HepG2 (cell line): ENCODE measurements around the gene ACACA.

Experiments used
- AGO1 ChIP-seq: fragments of 200-400 bp; formaldehyde crosslinking; IDR thresholded peaks from 2 replicates; pipeline ENCODE4 v1.6.1; 2017; ENCODE audit warnings: mild to moderate bottlenecking, low read depth, low read length, moderate library complexity; ENCODE audit not compliant: poor library complexity, severe bottlenecking
- ATF1 ChIP-seq: IDR thresholded peaks from 2 replicates; pipeline ENCODE4 v1.6.1; 2016; ENCODE audit warnings: mild to moderate bottlenecking, control low read depth
- CBFB ChIP-seq: sonication (generic); formaldehyde crosslinking; IDR thresholded peaks from 2 replicates; pipeline ENCODE4 v1.4.0; 2020; ENCODE audit warnings: missing genetic modification reagents
- CTCF ChIP-seq: sonication (generic); formaldehyde crosslinking; IDR thresholded peaks from 2 replicates; pipeline ENCODE4 v1.5.0; 2020; ENCODE audit warnings: mild to moderate bottlenecking, missing genetic modification reagents, moderate library complexity
- EP300 ChIP-seq, 3 experiments: sonication (generic) in 1 of 3; formaldehyde crosslinking in 1 of 3; IDR thresholded peaks; 2 replicates each; pipeline versions ENCODE4 v1.5.1 to v1.6.1; 2011 to 2020; ENCODE audit warnings: low read depth in 2 of 3, low read length in 2 of 3, borderline replicate concordance in 1 of 3, improper control_type of control experiment in 1 of 3, mild to moderate bottlenecking in 1 of 3, missing genetic modification reagents in 1 of 3, moderate library complexity in 1 of 3
- NFE2L2 ChIP-seq: fragments of 150-350 bp; IDR thresholded peaks from 2 replicates; pipeline ENCODE4 v1.6.1; 2014; ENCODE audit warnings: low read length
- RNF219 ChIP-seq: sonication (generic); formaldehyde crosslinking; IDR thresholded peaks from 2 replicates; pipeline ENCODE4 v1.5.0; 2020; ENCODE audit warnings: mild to moderate bottlenecking, missing genetic modification reagents
- TRIM24 ChIP-seq: sonication (generic); formaldehyde crosslinking; IDR thresholded peaks from 2 replicates; pipeline ENCODE4 v1.8.0; 2022; ENCODE audit warnings: mild to moderate bottlenecking, missing genetic modification reagents
- YY1 ChIP-seq: IDR thresholded peaks from 2 replicates; pipeline ENCODE4 v1.6.1; 2011; ENCODE audit warnings: low read length, low read depth, moderate library complexity, mild to moderate bottlenecking; ENCODE audit not compliant: insufficient read depth, insufficient replicate concordance
- ZFP36L2 ChIP-seq: sonication (generic); formaldehyde crosslinking; IDR thresholded peaks from 2 replicates; pipeline ENCODE4 v1.4.0; 2020; ENCODE audit warnings: missing genetic modification reagents
- ZNF10 ChIP-seq: sonication (generic); formaldehyde crosslinking; IDR thresholded peaks from 2 replicates; pipeline ENCODE4 v1.4.0; 2020; ENCODE audit warnings: mild to moderate bottlenecking, low read depth, missing genetic modification reagents, borderline replicate concordance
- ZNF281 ChIP-seq: sonication (generic); formaldehyde crosslinking; IDR thresholded peaks from 2 replicates; pipeline ENCODE4 v1.4.0; 2020; ENCODE audit warnings: missing genetic modification reagents, borderline replicate concordance
- ZNF441 ChIP-seq: sonication (generic); formaldehyde crosslinking; IDR thresholded peaks from 2 replicates; pipeline ENCODE4 v1.7.0; 2021; ENCODE audit warnings: missing genetic modification reagents, borderline replicate concordance

GRCh38 chr17:37094391-37094790, 312.2 kb downstream of the ACACA start:
- TF ChIP-seq YY1 (no peak), TRIM24 (CRISPR knock-in tag) (no peak), ATF1 (no peak), AGO1 (no peak), ZNF281 (no peak), NFE2L2 (no peak), EP300 (IDR thresholded peaks at IDR 0.05; ENCODE audit: low read depth in 2 of 2, low read length in 2 of 2) (no peak), EP300 (CRISPR knock-in tag; IDR thresholded peaks at IDR 0.05; ENCODE audit: borderline replicate concordance) (no peak), RNF219 (CRISPR knock-in tag) (no peak), ZNF10 (CRISPR knock-in tag) (no peak), CTCF (no peak), ZNF441 (no peak), ZFP36L2 (CRISPR knock-in tag) (no peak), CBFB (CRISPR knock-in tag) (no peak)
